Lower lobe of right lung (tissue), 2 donors: ENCODE results near the gene LGR4. TPM values are rescaled to one million over a fixed set of nuclear protein-coding genes. Genes with fewer than 3 reads are reported as not detected.

ENCODE experiments used
- ATAC-seq, 2 donors: fragments of 200-7000 bp; cut with Tn5 transposase; one replicate each; pipeline ENCODE4 v1.9.1; 2020 to 2022; ENCODE audit warnings: mild to moderate bottlenecking in 2 of 2, moderate library complexity in 2 of 2
- DNase-seq: peaks from one replicate; pipeline ENCODE4 v3.0.0-alpha.2; 2020
- H3K27ac ChIP-seq: fragments of 200-600 bp; one replicate; pipeline ENCODE4 v1.8.0; 2022
- H3K27me3 ChIP-seq: fragments of 200-600 bp; one replicate; pipeline ENCODE4 v1.8.0; 2022; ENCODE audit warnings: low read depth
- H3K36me3 ChIP-seq: fragments of 200-600 bp; one replicate; pipeline ENCODE4 v1.8.0; 2022; ENCODE audit warnings: mild to moderate bottlenecking
- H3K4me1 ChIP-seq: fragments of 200-600 bp; one replicate; pipeline ENCODE4 v1.8.0; 2022
- H3K4me3 ChIP-seq: fragments of 200-600 bp; one replicate; pipeline ENCODE4 v1.8.0; 2022; ENCODE audit warnings: mild to moderate bottlenecking
- H3K9me3 ChIP-seq: fragments of 200-600 bp; one replicate; pipeline ENCODE4 v1.8.0; 2022
- intact Hi-C: fragments of 100-400 bp; cut with DNase I; formaldehyde crosslinking; loops from one replicate; pipeline ENCODE4 v1.11.0; 2022
- total RNA-seq: library from RNA; stranded (reverse); fragmentation: NEBNext Ultra II Directional; extraction: Animal tissue kit (Norgen Biotek cat#: 25700); gene quantifications from one replicate; pipeline ENCODE4 v1.2.1, GENCODE V29; 2021
- TF ChIP-seq, protein P1 (sequence below): fragments of 200-600 bp; IDR thresholded peaks from one replicate; pipeline ENCODE4 v1.8.0; 2022; ENCODE audit warnings: antibody characterized with exemption, mild to moderate bottlenecking
- donor health status: DM: no; HTN: yes; CAD: no; lungs with severe emphysema.

The LGR4 gene
- total RNA-seq, 1 donor from 2014 or later: 7.5 TPM

DNA sequence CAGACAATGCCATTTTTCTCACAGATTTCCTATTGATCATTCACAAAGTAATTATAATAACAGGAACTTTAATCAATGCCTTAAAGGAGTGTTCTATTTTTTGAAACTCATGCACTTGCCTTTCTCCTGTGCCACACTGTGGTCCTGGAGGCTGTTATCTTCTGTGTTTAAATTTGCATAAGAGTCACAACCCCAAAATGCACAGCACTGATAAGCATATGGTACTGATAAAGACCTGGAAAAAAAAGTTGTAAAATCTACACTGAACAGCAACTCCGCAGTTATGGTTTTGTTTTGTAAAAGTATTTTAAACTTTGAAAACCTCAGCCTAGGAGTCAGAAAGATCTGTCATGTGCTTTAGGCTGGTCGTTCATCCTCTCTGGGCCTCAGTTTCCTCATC lies 100.4 kb downstream of the LGR4 start:
- Histone ChIP-seq H3K4me1 (no peaks in the 10 kb centered on the region), H3K9me3 (no peaks in the 10 kb centered on the region), H3K27ac (no peak overlapping the region), H3K36me3 (no peaks in the 10 kb centered on the region), H3K27me3 (no peaks in the 10 kb centered on the region), H3K4me3 (no peak overlapping the region)
- ATAC-seq: no peak
- intact Hi-C loops: no loop called here
- no peak for DNase-seq
- TF ChIP-seq, protein P1, sequence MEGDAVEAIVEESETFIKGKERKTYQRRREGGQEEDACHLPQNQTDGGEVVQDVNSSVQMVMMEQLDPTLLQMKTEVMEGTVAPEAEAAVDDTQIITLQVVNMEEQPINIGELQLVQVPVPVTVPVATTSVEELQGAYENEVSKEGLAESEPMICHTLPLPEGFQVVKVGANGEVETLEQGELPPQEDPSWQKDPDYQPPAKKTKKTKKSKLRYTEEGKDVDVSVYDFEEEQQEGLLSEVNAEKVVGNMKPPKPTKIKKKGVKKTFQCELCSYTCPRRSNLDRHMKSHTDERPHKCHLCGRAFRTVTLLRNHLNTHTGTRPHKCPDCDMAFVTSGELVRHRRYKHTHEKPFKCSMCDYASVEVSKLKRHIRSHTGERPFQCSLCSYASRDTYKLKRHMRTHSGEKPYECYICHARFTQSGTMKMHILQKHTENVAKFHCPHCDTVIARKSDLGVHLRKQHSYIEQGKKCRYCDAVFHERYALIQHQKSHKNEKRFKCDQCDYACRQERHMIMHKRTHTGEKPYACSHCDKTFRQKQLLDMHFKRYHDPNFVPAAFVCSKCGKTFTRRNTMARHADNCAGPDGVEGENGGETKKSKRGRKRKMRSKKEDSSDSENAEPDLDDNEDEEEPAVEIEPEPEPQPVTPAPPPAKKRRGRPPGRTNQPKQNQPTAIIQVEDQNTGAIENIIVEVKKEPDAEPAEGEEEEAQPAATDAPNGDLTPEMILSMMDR: no peak

DNA sequence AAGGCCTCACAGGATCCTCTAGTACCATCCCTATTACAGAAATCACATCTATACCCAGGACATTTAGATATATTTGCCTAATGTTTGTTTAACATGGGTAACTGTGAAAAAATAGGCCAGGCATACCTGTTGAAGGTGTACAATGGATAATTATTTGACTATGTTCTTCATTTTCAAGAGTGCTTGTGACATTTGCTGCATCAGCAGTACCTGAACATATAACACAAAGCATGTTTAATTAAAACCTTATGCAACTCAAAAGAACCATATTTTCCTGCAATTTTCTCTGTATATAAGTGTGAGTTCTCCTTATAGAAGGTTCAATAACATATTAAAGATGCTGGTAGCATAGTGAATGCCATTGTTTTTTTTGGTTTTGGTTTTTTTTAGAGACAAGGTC lies 101.1 kb downstream of the LGR4 start:
- DNase-seq: no peak
- Histone ChIP-seq H3K4me1 (no peaks in the 10 kb centered on the region), H3K9me3 (no peaks in the 10 kb centered on the region), H3K27ac (no peak overlapping the region), H3K27me3 (no peaks in the 10 kb centered on the region), H3K36me3 (no peaks in the 10 kb centered on the region), H3K4me3 (no peak overlapping the region)
- intact Hi-C loops: no loop called here
- ATAC-seq: no peak
- TF ChIP-seq, protein P1: no peak

DNA sequence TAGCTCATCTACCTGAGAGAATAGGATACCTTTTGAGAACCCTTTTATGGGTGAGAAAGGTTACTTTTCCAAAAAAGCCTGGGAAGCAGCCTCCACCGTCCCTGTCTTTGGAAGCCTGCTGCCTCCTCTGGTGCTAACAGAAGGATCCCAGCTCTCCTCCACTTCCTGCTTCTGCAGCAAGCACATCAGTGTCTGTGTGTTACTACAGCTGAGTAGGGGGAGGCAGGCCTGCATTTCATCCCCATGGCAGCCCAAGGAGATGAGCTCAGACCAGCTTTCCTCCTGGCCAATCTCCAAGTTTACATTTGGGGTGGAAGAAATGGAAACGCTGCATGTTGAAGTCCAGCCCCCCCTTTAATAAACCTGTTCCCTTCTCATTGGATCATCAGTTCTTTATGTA lies 102.2 kb downstream of the LGR4 start:
- no peak for ATAC-seq
- Histone ChIP-seq H3K27ac (no peak overlapping the region), H3K36me3 (no peaks in the 10 kb centered on the region), H3K4me3 (no peak overlapping the region), H3K9me3 (no peaks in the 10 kb centered on the region), H3K4me1 (no peaks in the 10 kb centered on the region), H3K27me3 (no peaks in the 10 kb centered on the region)
- TF ChIP-seq, protein P1: no peak
- DNase-seq: no peak
- intact Hi-C loops: no loop called here

DNA sequence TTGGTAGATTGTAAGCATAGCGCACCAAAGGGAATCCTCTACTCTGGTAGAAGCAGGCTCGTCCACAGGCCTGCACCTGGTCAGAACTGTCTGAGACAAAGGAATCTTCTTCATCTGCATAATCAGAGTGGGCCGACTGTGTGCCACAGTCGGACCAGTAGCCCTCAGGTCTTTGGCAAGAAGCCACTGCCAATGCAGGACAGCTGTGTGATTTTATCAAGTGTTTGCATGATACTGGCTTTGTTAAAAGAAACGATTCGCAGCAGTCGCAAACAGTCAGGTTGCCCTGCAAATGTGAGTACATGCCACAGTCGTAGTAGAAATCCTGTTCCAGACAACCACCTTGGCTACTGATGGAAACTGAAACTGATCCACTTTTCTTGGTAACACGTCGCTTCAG lies 104.7 kb downstream of the LGR4 start:
- no peaks in the 10 kb centered on the region for H3K9me3 ChIP-seq
- TF ChIP-seq, protein P1: no peak
- H3K27ac ChIP-seq: no peak overlapping the region
- no peaks in the 10 kb centered on the region for H3K27me3 ChIP-seq
- intact Hi-C loops: no loop called here
- DNase-seq (no peak), ATAC-seq (no peak)
- peaks cover 6% of the 10 kb centered on the region for H3K4me1 ChIP-seq
- H3K36me3 ChIP-seq: no peaks in the 10 kb centered on the region
- no peak overlapping the region for H3K4me3 ChIP-seq

DNA sequence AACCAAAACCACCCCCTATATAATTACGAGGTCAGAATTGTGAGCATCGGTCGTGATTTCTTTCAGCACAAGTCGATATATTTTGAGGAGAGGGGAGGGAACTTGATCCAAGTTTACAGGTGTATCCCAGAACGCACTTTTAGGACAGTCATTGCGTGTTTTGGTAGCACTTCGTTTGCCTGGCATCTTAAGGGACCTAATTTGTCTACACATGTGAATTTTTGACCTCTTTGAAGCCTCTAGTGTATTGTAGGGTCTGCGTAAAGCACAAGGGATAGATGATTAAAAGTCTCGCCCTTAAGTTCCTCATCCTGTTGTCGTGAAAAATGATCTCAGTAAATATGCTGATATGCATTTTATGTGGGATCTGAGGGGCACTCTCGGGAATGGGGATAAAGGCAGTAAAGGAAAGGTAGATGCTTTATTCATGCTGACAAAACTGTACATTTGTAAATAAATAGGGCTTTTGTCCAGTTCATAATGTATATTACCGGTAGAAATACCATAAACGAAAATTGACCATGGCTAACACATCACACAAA lies 108.9 kb downstream of the LGR4 start:
- no peak for ATAC-seq
- Histone ChIP-seq H3K27me3 (no peaks in the 10 kb centered on the region), H3K36me3 (no peaks in the 10 kb centered on the region), H3K9me3 (no peaks in the 10 kb centered on the region), H3K4me3 (peak overlapping the region; percentile 82), H3K4me1 (peaks cover 13% of the 10 kb centered on the region), H3K27ac (peak overlapping the region; percentile 51)
- DNase-seq: no peak
- TF ChIP-seq, protein P1: no peak
- intact Hi-C loops: no loop called here
